Stimulated activated CD8-positive, alpha-beta memory T cell treated with anti-CD3 and anti-CD28 coated beads, Interleukin-15, amount 100 ng/mL, for 48 hours (primary cell): ENCODE results near the gene UBE2S.
A peak's percentile ranks its signal among the peaks of the same experiment; 100 is the strongest.
"Not testable (repeated sequence)": the region's sequence is repeated elsewhere in the genome, so short reads cannot be mapped to it uniquely, and the experiment has no call there.

ENCODE experiments used
- DNase-seq, 2 donors: peaks; one replicate each; pipeline ENCODE4 v3.0.0-alpha.2; 2020; ENCODE audit warnings: low read depth in 2 of 2

Gene UBE2S

DNA sequence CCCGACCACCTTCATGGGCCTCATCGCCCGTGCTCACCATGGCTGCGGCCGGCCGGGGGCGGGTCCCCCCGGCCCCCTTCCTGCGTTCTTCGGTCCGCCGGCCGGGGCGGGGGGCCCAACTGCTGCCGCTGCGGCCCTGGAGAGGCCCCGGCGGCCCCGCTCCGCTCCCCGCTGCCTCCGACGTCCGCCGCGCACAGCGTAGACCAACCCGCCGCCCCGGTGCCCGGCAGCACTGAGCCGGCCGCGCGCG, at the start of gene UBE2S:
TSS of gene UBE2S (minus strand) at position 239 of the 250 bp plus-strand sequence. CDS start at position 40, 199 bp downstream.
- DNase-seq, result not testable (repeated sequence)

DNA sequence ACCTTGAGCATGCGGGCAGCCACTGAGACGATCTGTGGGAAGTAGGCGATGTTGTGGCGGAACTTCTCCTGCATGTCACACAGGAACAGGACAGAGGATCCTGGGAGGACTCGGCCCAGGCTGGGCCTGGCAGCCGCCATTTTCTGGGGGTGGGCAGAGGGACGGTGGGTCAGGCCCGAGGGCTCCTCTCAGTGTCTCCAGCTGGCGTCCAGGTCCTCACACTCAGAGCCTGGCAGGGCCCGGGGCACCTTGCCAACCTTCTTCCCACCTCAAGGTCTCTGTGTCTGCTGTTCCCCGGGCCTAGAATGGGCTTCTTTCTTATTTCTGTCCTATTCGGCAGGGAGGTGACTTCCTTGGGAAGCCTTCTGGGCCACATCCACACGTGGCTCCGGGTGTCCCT, 48.8 kb upstream of the UBE2S start:
- no peak for DNase-seq

DNA sequence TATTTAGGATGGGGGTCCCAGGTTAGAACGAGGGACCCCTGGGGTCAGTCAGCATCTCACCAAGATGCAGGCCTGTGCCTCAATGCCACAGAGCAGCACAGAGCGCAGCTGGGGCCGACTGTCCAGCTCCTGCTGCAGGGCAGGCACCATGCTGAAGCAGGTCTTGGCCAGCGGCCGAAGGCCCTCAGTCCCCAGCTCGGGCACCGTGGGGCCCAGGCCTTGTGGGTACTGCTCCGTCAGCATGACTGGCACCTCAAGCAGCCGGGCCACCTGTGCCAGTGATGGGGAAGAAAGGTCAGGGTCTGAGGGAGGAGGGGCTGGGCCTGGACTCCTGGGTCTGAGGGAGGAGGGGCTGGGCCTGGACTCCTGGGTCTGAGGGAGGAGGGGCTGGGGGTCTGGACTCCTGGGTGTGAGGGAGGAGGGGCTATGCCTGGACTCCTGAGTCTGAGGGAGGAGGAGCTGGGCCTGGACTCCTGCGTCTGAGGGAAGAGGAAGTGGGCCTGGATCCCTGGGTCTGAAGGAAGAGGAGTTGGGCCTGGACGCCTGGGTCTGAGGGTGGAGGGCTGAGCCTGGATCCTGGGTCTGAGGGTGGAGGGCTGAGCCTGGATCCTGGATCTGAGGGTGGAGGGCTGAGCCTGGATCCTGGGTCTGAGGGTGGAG, 48.1 kb upstream of the UBE2S start:
- no peak for DNase-seq

DNA sequence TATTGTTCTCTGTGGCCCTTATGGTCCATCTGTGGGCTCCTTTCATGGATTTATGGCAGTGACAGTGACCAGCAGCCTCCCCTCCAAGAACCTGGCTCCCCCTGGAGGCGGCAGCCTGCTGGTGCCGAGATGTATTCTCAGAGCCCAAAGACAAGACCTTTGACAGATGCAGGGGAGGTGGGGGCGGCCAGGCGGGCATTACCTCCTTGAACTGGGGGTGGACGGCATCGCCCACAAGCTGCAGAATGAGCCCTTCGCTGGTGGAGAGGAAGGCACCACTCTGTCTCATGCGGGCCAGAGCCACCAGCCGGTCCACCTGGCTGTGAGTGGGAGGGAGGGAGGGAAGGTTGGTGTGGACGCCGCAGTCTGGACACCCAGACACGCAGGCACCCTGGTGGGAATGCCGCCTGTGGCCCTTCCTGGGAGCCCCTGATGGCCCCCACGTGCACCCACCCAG, 47.2 kb upstream of the UBE2S start:
- no peak for DNase-seq

DNA sequence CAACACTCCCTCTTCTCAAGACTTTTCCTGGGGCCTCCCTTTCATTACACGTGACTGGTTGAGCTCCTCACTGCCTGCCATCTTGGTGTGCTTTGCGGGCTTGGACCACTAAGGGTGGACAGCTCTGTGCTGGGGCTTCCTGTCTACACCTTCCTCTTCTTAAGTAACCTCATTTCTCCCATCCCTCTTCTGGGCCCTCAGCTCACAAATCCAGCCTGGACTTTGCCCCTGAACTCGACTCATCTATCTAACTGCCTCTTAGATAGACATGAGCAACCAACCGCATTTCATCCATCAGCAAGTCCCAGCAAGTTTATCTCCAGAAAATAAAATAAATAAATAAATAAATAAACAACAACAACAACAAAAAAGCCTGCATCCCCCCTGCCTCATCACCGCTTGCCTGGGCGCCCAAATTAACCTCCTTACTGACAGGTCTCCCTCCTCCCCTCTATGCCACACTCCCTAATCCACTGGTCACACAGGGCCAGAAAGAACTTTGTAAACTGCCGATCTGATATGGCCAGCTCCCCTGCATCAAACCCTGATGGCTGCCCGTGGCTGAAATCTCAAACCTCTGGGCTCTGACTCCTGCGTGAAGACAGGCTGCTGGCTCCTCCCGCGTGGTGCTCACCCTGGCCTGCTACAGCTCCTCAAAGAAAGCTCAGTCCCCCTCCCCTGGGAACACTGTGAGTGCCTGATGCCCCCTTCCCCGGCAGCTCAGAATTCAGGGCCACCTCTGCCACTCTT, 46.1 kb upstream of the UBE2S start:
- DNase-seq, result no peak

DNA sequence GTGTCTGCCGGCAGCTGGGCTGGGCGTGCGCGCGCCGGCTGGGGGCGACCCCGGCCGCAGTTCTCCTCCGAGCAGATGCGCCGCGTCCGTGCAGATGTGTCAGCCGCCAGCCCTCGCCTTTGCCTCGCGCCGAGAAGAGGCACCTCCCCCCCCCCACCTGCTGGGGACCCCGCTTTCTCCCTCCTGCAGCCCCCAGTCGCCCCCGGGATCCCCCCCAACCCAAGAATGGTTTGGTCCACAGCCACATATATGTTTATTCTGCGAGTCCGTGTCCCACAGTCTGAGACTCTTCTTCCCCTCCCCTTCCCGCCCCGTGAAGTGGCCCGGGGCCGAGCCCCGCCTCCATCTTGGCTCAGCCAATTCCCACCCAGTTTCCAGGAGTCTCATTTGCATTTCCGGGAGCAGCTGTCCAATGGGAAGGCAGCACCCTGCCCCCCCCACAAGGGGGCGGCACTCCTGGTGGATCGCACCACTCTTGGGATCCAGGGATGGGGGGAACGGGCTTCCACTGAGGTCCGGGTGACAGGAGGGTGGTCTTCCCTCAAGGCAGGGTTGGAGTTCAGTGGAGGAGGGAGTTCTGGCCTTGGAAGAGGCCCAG, 45.3 kb upstream of the UBE2S start:
- DNase-seq, result peak in 1 of 2 donors; percentile 30

DNA sequence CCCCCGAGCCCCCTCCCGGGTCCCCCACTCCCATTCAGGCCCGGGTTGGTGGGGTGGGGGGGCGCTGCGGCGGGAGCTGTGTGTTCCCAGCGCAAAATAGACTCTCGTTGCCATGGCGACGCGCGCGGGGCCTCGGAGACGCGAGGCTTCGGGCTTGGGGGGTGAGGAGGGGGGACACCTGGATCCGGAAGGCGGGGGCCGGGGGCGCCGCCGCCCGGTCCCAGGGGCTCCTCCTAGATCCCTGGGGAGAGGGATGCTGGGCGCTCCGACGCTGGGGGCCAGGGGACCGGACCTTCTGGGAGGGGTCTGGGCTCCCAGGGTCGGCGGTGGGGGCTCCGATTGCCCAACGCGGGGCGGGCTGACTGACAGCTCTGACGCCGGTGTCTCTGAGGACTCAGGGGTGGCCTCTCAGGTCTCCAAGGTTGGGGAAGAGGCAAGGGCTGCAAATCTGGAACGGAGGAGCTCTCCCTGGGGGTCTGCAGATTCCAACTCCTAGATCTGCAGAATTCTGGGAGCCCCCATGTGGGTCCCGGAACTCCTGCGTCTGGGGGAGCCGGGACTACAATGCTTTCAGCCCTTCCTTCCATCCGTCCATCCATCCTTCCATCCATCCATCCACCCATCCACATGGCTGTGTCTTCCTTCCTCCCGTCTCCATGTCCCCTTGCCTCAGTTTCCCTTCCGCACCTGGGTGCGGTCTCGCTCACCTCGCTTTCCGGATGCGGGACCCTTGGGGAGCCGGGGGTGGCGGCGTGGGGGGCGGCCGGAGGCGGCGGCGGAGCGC, 44.6 kb upstream of the UBE2S start:
- no peak for DNase-seq

DNA sequence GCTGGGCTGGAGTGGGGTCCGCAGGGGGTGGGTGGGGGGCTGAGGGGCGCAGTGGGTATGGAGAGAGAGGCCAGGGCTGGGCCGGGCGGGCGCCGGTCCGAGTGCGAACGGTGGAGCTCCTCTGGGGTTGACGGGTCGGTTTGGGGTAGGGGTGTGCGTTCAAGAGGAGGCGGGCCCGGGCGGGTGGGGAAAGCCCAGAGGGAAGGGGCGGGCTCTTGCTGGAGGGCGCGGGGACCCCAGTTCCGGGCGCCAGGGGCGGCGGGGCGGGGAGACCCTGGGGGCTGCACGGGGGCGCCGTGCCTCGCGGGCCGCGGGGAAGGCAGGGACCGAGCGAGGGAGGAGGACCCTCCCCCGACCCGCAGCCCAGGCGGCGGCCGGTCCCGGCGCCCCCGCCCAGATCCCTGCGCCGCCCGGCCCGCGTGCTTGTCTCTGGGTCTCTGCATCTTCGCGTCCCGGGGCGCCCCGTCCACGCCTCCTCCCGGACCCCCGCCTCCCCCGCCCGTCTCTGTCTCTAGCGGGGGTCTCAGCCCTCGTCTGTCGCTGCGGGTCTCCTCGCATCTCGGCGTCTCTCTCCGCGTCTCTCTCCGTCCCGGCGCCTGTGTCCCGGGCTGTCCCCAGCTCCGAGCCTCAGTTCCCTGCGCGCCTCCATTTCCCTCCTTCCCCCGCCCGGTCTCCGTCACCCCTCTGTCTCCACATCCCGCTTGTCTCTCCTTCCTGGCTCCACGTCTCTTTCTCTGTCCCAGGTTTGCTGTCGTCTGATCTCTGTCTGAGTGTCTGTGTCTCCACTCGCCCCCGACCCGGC, 43.8 kb upstream of the UBE2S start:
- DNase-seq, result no peak

DNA sequence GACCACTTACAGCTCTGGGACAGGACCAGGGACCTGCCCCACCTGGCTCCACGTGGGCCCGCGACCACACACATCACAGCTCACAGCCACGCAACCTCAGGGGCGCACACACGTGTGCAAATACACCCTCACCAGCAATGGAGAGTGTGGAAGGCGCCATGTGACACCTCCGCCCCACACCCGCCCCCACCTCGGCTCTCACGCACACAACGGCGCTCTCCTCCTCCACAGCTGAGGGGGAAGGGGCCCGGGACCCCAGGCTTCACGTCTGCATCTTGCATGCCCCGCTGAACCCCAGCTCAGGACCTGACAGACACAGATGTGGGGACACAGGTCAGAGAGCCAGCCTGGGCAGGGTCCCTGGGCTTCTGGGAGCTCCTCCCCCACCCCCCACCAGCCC, 41.9 kb upstream of the UBE2S start:
- no peak for DNase-seq

DNA sequence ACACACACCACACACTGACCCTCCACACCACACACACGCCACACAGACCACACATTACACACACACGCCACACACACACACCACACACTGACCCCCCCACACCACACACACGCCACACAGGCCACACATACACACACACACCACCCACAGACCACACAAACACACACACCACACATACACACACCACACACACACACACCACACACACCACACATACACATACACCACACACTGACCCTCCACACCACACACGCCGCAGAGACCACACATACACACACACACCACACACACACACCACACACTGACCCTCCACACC, 40.5 kb upstream of the UBE2S start:
- not testable (repeated sequence) for DNase-seq

DNA sequence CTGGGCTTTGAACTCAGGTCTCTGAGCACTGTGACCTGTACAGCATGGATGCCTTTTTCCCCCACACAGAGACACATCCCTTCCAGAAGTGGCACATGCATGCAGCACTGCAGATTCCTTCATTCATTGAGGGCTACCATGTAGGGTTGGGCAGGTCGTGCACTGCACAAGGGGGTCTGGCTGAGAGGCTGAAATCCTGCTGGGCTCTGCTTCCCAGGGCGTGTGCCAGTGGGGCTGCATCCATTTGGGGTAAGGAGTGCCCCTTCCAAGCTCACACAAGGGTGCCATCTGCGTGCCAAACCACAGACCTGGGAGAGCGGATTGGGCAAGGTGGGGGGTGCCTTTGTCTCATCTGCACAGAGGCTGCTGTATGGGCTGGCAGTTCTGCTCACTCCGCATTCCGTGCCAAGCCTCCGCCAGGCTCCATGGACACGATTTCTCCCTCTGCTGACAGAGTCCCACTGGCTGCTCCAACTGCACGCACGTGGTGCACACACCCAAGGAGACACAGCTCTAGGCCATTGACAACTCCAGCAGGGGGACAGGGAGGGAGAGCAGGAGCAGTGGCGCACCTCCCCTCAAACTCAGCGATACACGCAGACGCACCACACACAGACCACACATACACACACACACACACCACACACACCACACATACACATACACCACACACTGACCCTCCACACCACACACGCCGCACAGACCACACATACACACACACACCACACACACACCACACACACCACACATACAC, 40.0 kb upstream of the UBE2S start:
- no peak for DNase-seq

DNA sequence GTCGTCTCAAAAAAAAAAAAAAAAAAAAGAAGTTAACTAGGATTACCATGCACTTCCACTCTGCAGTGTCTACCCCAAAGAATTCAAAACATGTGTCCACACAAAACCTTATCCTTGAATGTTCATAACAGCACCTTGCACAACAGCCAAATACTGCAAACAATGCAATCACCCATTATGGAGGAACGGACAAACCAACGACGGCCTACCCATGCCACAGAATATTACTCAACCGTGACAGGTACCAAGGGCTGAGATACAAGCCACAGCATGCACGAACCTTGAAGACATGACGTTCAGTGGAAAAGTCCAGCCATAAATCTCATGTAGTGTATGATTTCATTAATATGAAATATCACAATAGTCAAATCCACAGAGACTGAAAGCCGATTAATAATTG, 38.5 kb upstream of the UBE2S start:
- no peak for DNase-seq

DNA sequence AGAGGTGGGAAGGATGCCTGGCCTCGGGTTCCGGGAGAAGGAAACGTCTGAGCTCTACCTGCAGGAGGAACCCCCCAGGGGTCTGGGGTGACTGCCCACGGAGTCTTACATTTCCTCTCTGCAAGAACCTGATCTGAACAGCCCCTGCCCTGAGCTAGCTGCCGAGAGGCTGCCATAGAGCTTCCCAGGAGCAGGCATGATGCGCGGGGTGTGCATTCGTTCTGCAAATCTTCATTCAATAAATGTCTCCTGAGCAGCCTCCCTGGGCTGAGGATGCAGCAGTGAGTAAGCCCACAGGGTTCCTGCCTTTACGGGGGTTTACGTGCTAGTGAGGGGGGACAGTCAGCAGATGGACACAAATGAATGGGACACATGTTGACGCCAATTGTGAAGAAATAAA, 37.1 kb upstream of the UBE2S start:
- no peak for DNase-seq

DNA sequence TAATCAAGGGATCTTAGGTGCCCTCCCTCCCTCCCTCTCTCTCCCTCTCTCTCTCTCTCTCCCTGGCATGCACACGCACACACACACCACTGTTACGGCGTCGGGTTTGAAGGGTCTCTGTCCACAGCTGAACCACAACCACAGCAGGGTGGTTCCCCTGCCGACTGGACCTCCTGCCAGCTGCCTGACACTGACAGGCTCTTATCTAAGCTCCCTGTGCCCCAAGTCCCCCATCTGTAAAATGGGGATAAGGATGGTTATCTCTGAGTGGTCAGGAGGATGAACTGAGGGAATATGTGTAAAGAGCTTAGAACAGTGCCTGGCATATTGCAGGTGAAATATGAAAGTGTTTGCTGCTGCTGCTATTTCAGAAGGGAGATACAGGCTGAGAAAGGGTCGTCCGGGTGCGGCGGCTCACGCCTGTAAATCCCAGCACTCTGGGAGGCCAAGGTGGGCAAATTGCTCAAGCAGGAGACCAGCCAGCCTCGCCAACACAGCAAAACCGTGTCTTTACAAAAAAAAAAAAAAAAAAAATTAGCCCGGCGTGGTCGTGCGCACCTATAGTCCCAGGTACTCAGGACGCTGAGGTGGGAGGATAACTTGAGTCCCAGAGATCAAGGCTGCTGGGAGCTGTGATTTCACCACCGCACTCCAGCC, 36.4 kb upstream of the UBE2S start:
- DNase-seq, result no peak

DNA sequence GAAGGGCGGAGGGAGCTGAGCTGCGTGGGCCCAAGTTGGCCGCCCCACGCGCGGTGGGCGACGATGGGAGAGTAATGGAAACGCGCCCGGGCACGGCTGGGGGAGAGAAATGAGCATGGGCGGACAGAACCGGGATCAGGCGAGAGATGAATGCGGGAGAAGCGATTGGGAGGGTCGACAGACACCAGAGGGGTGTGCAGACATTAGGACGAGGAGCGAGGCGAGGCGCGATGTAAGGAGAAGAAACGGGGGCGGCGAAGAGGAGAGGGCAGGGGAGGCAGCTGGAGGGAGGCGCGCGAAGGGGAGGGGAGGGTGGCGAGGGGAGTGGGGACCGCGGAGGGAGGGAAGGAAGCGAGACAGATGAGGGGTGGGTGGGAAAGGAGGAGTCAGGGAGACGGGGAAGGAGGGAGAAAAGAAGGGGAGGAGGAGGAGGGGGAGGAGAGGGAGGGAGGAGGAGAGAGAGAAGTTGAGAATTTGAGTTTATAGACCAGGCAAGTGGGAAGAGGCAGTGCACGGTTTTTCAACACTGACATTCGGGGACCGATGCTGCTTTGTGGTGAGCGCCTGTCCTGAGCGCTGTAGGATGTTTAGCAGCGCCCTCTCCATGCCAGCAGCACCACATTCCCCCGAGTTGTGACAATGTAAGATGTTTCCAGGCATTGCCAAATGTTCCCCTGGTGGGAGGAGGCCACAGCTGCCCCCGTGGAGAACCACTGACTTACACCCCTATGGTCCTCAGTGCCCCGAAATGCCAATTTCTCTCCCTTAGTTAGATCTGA, 35.6 kb upstream of the UBE2S start, which contains the start of gene SHISA7:
TSS of gene SHISA7 (minus strand) at position 256 of the 779 bp plus-strand sequence. CDS start 437 bp downstream, outside the sequence.
- no peak for DNase-seq

DNA sequence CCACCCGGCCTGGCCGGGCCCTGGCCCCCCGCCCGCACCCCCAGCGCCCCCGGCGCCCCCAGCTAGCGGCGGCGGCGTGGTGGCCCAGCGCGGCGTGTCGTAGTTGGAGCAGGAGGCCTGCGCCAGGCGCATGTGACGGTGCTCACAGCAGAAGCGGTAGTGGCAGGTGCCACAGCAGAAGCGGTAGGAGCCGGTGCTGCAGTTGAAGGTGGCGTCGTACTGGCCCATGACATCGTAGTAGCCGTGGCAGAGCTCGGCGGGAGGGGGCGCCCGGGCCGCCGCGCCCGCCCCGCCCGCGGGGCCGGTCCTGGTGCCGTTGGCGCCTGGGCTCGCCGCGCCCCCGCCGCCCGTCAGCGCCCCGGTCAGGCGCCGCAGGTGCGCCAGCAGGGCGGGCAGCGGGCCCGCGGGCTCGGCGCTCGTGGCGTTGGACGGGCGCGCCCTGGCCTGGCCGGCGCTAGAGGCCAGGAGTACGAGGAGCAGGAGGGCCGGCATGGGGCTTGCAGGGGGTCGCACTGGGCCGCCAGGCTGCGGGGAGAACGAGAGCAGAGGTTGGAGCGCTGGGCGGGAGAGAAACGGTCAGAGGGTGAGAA, 34.9 kb upstream of the UBE2S start:
- DNase-seq, result no peak

DNA sequence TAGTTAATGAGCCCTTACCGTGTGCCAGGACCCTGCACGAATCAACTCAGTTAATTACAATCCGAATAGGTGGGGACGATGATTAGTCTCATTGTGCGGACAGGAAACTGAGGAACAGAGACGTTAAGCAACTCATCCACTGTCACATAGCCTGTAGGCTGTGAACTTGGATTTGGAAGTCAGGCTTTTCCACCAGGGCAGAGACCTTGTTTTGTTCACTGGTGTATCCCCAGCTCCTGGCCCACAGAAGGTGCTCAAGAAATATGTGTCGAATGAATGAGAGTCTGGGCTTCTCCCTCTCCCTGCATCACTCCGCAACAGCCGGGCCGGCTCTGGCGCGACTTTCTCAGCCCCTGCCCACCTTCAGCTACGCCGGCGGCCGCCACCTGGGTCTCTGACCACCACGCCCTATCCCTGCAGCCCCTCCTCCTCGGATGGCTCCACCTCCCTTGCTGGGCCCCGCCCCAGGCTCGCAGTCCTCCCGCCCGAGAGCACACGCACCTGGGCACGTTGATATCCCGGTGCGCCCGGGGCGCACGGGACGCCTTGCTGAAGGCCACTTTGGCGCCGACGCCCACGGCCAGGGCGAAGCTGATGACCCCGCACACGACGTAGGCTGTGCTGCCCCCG, 34.2 kb upstream of the UBE2S start:
- DNase-seq, result no peak

DNA sequence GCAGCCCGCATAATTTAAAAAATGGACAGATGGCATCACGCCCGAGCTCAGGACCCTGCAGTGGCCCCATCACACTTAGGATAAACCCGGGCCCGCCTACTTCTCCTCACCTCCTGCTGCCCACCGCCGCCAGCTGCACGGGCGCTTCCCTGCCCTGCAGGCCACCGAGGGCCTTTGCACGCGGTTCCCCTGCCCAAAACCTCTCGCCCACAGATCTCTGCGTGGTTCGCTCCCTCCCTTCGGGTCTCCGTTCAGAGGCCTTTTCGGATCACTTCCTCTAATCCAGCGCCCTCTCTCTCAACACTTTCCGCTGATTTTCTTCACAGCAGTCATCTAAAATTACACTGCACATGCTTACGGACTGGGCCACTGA, 33.7 kb upstream of the UBE2S start:
- DNase-seq, result no peak
